ENCODE measurements around the gene CDKAL1.

The CDKAL1 gene

GRCh38 chr6:21173031-21173430 lies 638.8 kb downstream of the CDKAL1 start:
- TF ChIP-seq, protein P1, sequence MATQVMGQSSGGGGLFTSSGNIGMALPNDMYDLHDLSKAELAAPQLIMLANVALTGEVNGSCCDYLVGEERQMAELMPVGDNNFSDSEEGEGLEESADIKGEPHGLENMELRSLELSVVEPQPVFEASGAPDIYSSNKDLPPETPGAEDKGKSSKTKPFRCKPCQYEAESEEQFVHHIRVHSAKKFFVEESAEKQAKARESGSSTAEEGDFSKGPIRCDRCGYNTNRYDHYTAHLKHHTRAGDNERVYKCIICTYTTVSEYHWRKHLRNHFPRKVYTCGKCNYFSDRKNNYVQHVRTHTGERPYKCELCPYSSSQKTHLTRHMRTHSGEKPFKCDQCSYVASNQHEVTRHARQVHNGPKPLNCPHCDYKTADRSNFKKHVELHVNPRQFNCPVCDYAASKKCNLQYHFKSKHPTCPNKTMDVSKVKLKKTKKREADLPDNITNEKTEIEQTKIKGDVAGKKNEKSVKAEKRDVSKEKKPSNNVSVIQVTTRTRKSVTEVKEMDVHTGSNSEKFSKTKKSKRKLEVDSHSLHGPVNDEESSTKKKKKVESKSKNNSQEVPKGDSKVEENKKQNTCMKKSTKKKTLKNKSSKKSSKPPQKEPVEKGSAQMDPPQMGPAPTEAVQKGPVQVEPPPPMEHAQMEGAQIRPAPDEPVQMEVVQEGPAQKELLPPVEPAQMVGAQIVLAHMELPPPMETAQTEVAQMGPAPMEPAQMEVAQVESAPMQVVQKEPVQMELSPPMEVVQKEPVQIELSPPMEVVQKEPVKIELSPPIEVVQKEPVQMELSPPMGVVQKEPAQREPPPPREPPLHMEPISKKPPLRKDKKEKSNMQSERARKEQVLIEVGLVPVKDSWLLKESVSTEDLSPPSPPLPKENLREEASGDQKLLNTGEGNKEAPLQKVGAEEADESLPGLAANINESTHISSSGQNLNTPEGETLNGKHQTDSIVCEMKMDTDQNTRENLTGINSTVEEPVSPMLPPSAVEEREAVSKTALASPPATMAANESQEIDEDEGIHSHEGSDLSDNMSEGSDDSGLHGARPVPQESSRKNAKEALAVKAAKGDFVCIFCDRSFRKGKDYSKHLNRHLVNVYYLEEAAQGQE (IDR thresholded peaks at IDR 0.05; ENCODE audit: insufficient read depth in 1 of 2, low read depth in 2 of 2, low read length in 2 of 2): no peak
- TF ChIP-seq FOXP2 (optimal IDR thresholded peaks at IDR 0.05; ENCODE audit: borderline replicate concordance, extremely low read depth, extremely low read length, insufficient read depth) (no peak), POLR2AphosphoS5 (IDR thresholded peaks at IDR 0.05; ENCODE audit: low read depth, low read length) (no peak), TAF1 (IDR thresholded peaks at IDR 0.05; ENCODE audit: borderline replicate concordance, insufficient read depth, low read length) (no peak), SIN3A (IDR thresholded peaks at IDR 0.05; ENCODE audit: borderline replicate concordance, insufficient read depth, low read length) (no peak)

DNA sequence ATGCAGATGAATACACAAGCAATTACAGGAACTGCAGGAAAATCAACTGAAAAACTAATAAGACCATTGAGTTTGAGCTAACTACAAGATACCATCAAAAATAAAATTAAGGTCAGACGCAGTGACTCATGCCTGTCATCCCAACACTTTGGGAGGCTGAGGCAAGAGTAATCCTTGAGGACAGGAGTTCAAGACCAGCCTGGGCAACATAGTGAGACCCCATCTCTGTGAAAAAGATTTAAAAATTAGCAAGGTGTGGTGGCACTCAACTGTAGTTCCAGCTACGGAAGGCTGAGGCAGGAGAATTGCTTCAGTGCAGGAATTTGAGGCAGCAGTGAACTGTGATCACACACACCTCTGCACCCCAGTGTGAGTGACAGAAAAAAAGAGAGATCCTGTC lies 639.4 kb downstream of the CDKAL1 start:
- TF ChIP-seq POLR2AphosphoS5 (IDR thresholded peaks at IDR 0.05; ENCODE audit: low read depth, low read length) (no peak), FOXP2 (optimal IDR thresholded peaks at IDR 0.05; ENCODE audit: borderline replicate concordance, extremely low read depth, extremely low read length, insufficient read depth) (no peak), TAF1 (IDR thresholded peaks at IDR 0.05; ENCODE audit: borderline replicate concordance, insufficient read depth, low read length) (no peak), SIN3A (IDR thresholded peaks at IDR 0.05; ENCODE audit: borderline replicate concordance, insufficient read depth, low read length) (no peak)
- TF ChIP-seq, protein P1 (IDR thresholded peaks at IDR 0.05; ENCODE audit: insufficient read depth in 1 of 2, low read depth in 2 of 2, low read length in 2 of 2): no peak

DNA sequence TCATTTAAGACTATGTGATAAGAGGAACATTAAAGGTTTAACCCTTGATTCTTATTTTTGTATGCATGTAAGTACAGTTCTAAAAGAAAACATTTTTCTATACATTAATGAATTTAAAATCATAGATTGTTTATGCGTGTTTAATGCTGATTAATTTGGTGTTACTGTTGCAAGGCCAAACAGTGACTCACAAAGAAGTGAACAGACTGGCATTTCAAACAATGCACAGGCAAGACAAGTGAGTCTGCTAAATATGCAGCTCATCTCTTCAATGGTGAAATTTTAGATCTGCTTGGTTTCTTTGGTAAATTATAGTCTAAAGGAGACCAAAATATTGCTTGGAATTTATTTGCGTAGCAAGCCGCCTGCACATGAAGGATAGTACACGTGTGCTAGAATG lies 641.9 kb downstream of the CDKAL1 start:
- no peak for TF ChIP-seq FOXP2 (optimal IDR thresholded peaks at IDR 0.05; ENCODE audit: borderline replicate concordance, extremely low read depth, extremely low read length, insufficient read depth)
- TF ChIP-seq POLR2AphosphoS5 (IDR thresholded peaks at IDR 0.05; ENCODE audit: low read depth, low read length): no peak
- TF ChIP-seq TAF1 (IDR thresholded peaks at IDR 0.05; ENCODE audit: borderline replicate concordance, insufficient read depth, low read length): no peak
- TF ChIP-seq SIN3A (IDR thresholded peaks at IDR 0.05; ENCODE audit: borderline replicate concordance, insufficient read depth, low read length): no peak
- TF ChIP-seq, protein P1 (IDR thresholded peaks at IDR 0.05; ENCODE audit: insufficient read depth in 1 of 2, low read depth in 2 of 2, low read length in 2 of 2): no peak

DNA sequence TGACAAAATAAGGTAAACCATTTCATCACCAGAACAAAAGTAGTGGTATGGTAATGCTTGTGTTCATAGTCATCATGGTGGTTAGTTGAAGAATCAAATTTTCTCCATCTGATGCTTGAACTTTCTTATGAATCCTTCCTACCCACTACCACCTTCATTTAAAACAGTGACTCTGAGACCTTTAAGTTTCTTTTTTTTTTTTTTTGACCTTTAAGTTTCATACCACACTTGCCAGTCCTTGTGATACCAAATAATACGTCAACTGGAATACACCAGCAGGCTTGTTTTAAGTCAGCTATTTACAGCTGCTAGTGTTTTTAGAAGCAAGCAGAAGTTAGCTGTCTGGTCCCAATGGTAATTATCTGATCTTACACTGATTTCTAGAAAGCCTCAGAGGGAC lies 645.9 kb downstream of the CDKAL1 start:
- TF ChIP-seq TAF1 (IDR thresholded peaks at IDR 0.05; ENCODE audit: borderline replicate concordance, insufficient read depth, low read length) (no peak), FOXP2 (optimal IDR thresholded peaks at IDR 0.05; ENCODE audit: borderline replicate concordance, extremely low read depth, extremely low read length, insufficient read depth) (no peak), POLR2AphosphoS5 (IDR thresholded peaks at IDR 0.05; ENCODE audit: low read depth, low read length) (no peak), SIN3A (IDR thresholded peaks at IDR 0.05; ENCODE audit: borderline replicate concordance, insufficient read depth, low read length) (no peak)
- TF ChIP-seq, protein P1 (IDR thresholded peaks at IDR 0.05; ENCODE audit: insufficient read depth in 1 of 2, low read depth in 2 of 2, low read length in 2 of 2): no peak
